ENCODE data around the gene B4GALT2.

B4GALT2 gene

GRCh38 chr1:43997295-43997999 lies 18.4 kb downstream of the B4GALT2 start:
- FAIRE-seq (no peak), DNase-seq (ENCODE audit: insufficient read length, low spot score) (no peak)
- TF ChIP-seq POU2F2 (IDR thresholded peaks at IDR 0.05; ENCODE audit: low read depth, low read length) (no peak), PAX5 (IDR thresholded peaks at IDR 0.05; ENCODE audit: insufficient read depth, low read length, severe bottlenecking) (no peak), POLR2AphosphoS5 (IDR thresholded peaks at IDR 0.05; ENCODE audit: low read depth, low read length) (no peak), TAF1 (IDR thresholded peaks at IDR 0.05; ENCODE audit: low read depth, low read length) (no peak), SPI1 (IDR thresholded peaks at IDR 0.05; ENCODE audit: low read depth, low read length) (no peak), POLR2A (IDR thresholded peaks at IDR 0.05; ENCODE audit: low read depth, low read length) (no peak)

DNA sequence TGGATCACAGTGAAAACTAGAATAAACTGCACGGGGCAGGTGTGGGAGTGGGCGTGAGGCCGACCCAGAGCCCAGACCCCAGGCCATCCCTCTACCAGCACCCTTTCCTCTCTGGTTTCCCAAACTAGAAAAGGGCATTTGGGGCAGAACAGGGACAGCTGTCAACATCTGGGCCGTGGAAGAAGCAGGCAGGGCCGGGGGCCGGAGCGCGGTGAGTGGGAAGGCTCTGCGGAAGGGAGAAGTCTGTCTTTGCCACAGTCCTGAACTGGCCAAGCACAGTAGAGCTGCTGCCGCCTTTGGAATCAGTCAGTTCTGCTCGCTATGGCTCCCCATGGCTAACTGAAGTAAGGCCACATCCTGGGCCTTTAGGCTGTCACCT lies 19.0 kb downstream of the B4GALT2 start:
- TF ChIP-seq PAX5 (IDR thresholded peaks at IDR 0.05; ENCODE audit: insufficient read depth, low read length, severe bottlenecking): no peak
- no peak for TF ChIP-seq POU2F2 (IDR thresholded peaks at IDR 0.05; ENCODE audit: low read depth, low read length)
- DNase-seq (ENCODE audit: insufficient read length, low spot score): no peak
- no peak for FAIRE-seq

DNA sequence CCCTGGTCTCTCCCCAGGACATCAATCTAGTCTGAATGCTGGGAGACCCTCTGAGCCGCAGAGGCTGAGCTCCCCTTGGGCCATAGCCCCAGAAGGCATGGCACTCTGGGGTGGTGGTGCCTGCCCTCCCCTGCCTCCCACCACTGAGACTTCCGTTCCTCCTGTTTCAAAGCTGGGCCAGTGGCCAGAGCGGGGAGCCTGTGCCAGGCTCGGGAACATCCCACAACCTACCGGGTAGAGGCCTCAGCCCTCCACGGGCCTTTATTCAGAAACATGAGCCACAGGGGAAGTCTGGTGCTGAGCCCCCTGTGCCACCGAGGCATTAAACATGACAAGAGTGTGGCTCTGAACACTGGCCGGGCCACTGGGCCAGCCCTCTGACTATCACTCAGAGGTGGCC lies 20.4 kb downstream of the B4GALT2 start:
- TF ChIP-seq POU2F2 (IDR thresholded peaks at IDR 0.05; ENCODE audit: low read depth, low read length): no peak
- TF ChIP-seq SPI1 (IDR thresholded peaks at IDR 0.05; ENCODE audit: low read depth, low read length): no peak
- TF ChIP-seq POLR2A (IDR thresholded peaks at IDR 0.05; ENCODE audit: low read depth, low read length): no peak
- TF ChIP-seq PAX5 (IDR thresholded peaks at IDR 0.05; ENCODE audit: insufficient read depth, low read length, severe bottlenecking): no peak
- no peak for TF ChIP-seq TAF1 (IDR thresholded peaks at IDR 0.05; ENCODE audit: low read depth, low read length)
- no peak for TF ChIP-seq POLR2AphosphoS5 (IDR thresholded peaks at IDR 0.05; ENCODE audit: low read depth, low read length)
- no peak for DNase-seq (ENCODE audit: insufficient read length, low spot score)
- no peak for FAIRE-seq

GRCh38 chr1:44000122-44000665 lies 21.2 kb downstream of the B4GALT2 start:
- TF ChIP-seq PAX5 (IDR thresholded peaks at IDR 0.05; ENCODE audit: insufficient read depth, low read length, severe bottlenecking) (no peak), POLR2A (IDR thresholded peaks at IDR 0.05; ENCODE audit: low read depth, low read length) (no peak), POLR2AphosphoS5 (IDR thresholded peaks at IDR 0.05; ENCODE audit: low read depth, low read length) (no peak), POU2F2 (IDR thresholded peaks at IDR 0.05; ENCODE audit: low read depth, low read length) (no peak), SPI1 (IDR thresholded peaks at IDR 0.05; ENCODE audit: low read depth, low read length) (no peak), TAF1 (IDR thresholded peaks at IDR 0.05; ENCODE audit: low read depth, low read length) (no peak)
- FAIRE-seq (no peak), DNase-seq (ENCODE audit: insufficient read length, low spot score) (no peak)

DNA sequence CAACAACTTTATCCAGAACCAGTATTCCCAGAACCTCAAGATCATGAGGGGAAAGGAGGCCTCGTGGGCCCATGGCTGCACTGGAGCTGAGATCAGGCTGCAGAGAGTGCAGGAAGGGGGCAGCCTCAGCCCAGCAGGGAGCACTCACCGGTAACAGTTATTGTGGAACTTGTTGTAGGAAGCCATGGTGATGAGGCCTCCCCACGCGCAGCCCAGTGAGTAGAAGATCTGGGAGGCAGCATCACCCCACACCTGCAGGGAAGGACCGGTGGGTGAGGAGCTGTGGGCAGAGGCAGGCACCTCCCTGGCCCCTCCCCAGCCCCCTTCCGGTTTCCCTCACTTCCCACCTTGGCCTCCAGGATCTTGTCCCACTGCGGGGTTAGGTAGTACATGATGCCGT lies 23.2 kb downstream of the B4GALT2 start:
- no peak for FAIRE-seq
- DNase-seq (ENCODE audit: insufficient read length, low spot score): no peak
- no peak for TF ChIP-seq PAX5 (IDR thresholded peaks at IDR 0.05; ENCODE audit: insufficient read depth, low read length, severe bottlenecking)
- TF ChIP-seq POU2F2 (IDR thresholded peaks at IDR 0.05; ENCODE audit: low read depth, low read length): no peak
- no peak for TF ChIP-seq POLR2AphosphoS5 (IDR thresholded peaks at IDR 0.05; ENCODE audit: low read depth, low read length)
- no peak for TF ChIP-seq TAF1 (IDR thresholded peaks at IDR 0.05; ENCODE audit: low read depth, low read length)
- no peak for TF ChIP-seq POLR2A (IDR thresholded peaks at IDR 0.05; ENCODE audit: low read depth, low read length)

GRCh38 chr1:44002606-44003157 lies 23.7 kb downstream of the B4GALT2 start:
- FAIRE-seq (no peak), DNase-seq (ENCODE audit: insufficient read length, low spot score) (no peak)
- TF ChIP-seq POU2F2 (IDR thresholded peaks at IDR 0.05; ENCODE audit: low read depth, low read length) (no peak), POLR2AphosphoS5 (IDR thresholded peaks at IDR 0.05; ENCODE audit: low read depth, low read length) (no peak), TAF1 (IDR thresholded peaks at IDR 0.05; ENCODE audit: low read depth, low read length) (no peak), POLR2A (IDR thresholded peaks at IDR 0.05; ENCODE audit: low read depth, low read length) (no peak), PAX5 (IDR thresholded peaks at IDR 0.05; ENCODE audit: insufficient read depth, low read length, severe bottlenecking) (no peak), SPI1 (IDR thresholded peaks at IDR 0.05; ENCODE audit: low read depth, low read length) (no peak)

- DNase-seq (ENCODE audit: insufficient read length, low spot score) (no peak), FAIRE-seq (no peak)
Measured at GRCh38 chr1:44008259-44008658, 29.2 kb downstream of the B4GALT2 start.

DNA sequence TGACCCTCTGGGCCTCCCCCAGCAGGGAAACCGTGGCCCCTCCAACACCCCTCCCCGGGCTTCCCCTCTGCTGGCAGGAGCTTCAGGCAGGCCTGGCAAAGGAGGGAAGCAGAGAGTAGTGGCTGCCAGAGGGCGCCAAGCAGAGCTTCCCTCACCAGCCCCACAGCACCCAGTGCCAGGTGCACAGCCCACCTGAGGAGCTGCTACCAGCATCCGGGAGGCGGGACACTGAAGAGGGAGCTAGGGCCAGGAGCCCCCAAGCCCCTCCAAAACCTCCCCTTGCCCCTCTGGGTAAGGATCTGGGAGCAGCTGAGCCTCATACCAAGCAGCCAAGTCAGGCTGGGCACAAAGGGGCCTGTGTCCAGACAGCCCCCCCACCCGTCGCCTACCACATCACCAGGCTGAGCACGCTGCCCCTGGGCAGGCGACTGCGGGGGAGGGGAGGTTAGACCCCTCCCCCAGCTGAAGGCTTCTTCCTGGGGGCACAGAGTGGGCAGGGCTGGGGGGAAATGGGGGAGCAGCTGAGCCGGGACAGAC lies 32.0 kb downstream of the B4GALT2 start:
- no peak for FAIRE-seq
- TF ChIP-seq POLR2A (IDR thresholded peaks at IDR 0.05; ENCODE audit: low read depth, low read length): no peak
- TF ChIP-seq PAX5 (IDR thresholded peaks at IDR 0.05; ENCODE audit: insufficient read depth, low read length, severe bottlenecking): no peak
- no peak for TF ChIP-seq TAF1 (IDR thresholded peaks at IDR 0.05; ENCODE audit: low read depth, low read length)
- no peak for TF ChIP-seq POLR2AphosphoS5 (IDR thresholded peaks at IDR 0.05; ENCODE audit: low read depth, low read length)
- TF ChIP-seq SPI1 (IDR thresholded peaks at IDR 0.05; ENCODE audit: low read depth, low read length): no peak
- no peak for TF ChIP-seq POU2F2 (IDR thresholded peaks at IDR 0.05; ENCODE audit: low read depth, low read length)
- DNase-seq (ENCODE audit: insufficient read length, low spot score): no peak

More at GRCh38 chr1:44008259-44008658, 29.2 kb downstream of the B4GALT2 start:
- TF ChIP-seq SPI1 (IDR thresholded peaks at IDR 0.05; ENCODE audit: low read depth, low read length) (no peak), POLR2AphosphoS5 (IDR thresholded peaks at IDR 0.05; ENCODE audit: low read depth, low read length) (no peak), POU2F2 (IDR thresholded peaks at IDR 0.05; ENCODE audit: low read depth, low read length) (no peak), PAX5 (IDR thresholded peaks at IDR 0.05; ENCODE audit: insufficient read depth, low read length, severe bottlenecking) (no peak), POLR2A (IDR thresholded peaks at IDR 0.05; ENCODE audit: low read depth, low read length) (no peak), TAF1 (IDR thresholded peaks at IDR 0.05; ENCODE audit: low read depth, low read length) (no peak)

- FAIRE-seq: no peak
- TF ChIP-seq POLR2AphosphoS5 (IDR thresholded peaks at IDR 0.05; ENCODE audit: low read depth, low read length) (no peak), POLR2A (IDR thresholded peaks at IDR 0.05; ENCODE audit: low read depth, low read length) (no peak), POU2F2 (IDR thresholded peaks at IDR 0.05; ENCODE audit: low read depth, low read length) (no peak)
Measured at GRCh38 chr1:44012404-44012803, 33.4 kb downstream of the B4GALT2 start.

More at GRCh38 chr1:44012404-44012803, 33.4 kb downstream of the B4GALT2 start:
- no peak for DNase-seq (ENCODE audit: insufficient read length, low spot score)
